Measurements from ENCODE around the gene ACBD4.
"Not testable (repeated sequence)": the region's sequence is repeated elsewhere in the genome, so short reads cannot be mapped to it uniquely, and the experiment has no call there.

The ACBD4 gene

GRCh38 chr17:45121055-45121454 lies 14.4 kb upstream of the ACBD4 start:
- DNase-seq = no peak

- no peak for DNase-seq
Observed at GRCh38 chr17:45123076-45123770, 12.3 kb upstream of the ACBD4 start.

GRCh38 chr17:45123930-45124796 lies 11.3 kb upstream of the ACBD4 start:
- no peak for DNase-seq

- DNase-seq = not testable (repeated sequence)
Observed at GRCh38 chr17:45124797-45125122, 10.7 kb upstream of the ACBD4 start.

GRCh38 chr17:45125509-45125908 lies 10.0 kb upstream of the ACBD4 start:
- no peak for DNase-seq

- DNase-seq = no peak
Observed at GRCh38 chr17:45127207-45127547, 8.3 kb upstream of the ACBD4 start.

- no peak for DNase-seq
Observed at GRCh38 chr17:45127548-45128300, 7.8 kb upstream of the ACBD4 start.

- no peak for DNase-seq
Observed at GRCh38 chr17:45128331-45128730, 7.2 kb upstream of the ACBD4 start.

- DNase-seq = no peak
Observed at GRCh38 chr17:45128989-45129388, 6.5 kb upstream of the ACBD4 start.

GRCh38 chr17:45129426-45129939 lies 6.0 kb upstream of the ACBD4 start:
- no peak for DNase-seq

GRCh38 chr17:45129940-45130680 lies 5.4 kb upstream of the ACBD4 start:
- DNase-seq = no peak

- no peak for DNase-seq
Observed at GRCh38 chr17:45130681-45131615, 4.5 kb upstream of the ACBD4 start.

- DNase-seq = peak; percentile 34
Observed at GRCh38 chr17:45131616-45132319, 3.7 kb upstream of the ACBD4 start.

GRCh38 chr17:45132320-45132571 lies 3.2 kb upstream of the ACBD4 start, which contains the start of gene PLCD3:
TSS of gene PLCD3 (minus strand) at chr17:45132515. CDS start at chr17:45132410, 105 bp downstream.
- DNase-seq = no peak

- peak; percentile 67 for DNase-seq
Observed at GRCh38 chr17:45132572-45133463, 2.7 kb upstream of the ACBD4 start.

- no peak for DNase-seq
Observed at GRCh38 chr17:45135978-45136791, 698 bp downstream of the ACBD4 start.

GRCh38 chr17:45136846-45137560 lies 1.5 kb downstream of the ACBD4 start:
- DNase-seq = no peak

GRCh38 chr17:45137561-45138305 lies 2.2 kb downstream of the ACBD4 start:
- DNase-seq = no peak

Data from NCI-H345 (cell line).